Neuron (in vitro differentiated cells): ENCODE results near the gene PRKN.

Source experiments
- H2AFZ ChIP-seq: one replicate; pipeline ENCODE4 v1.6.1; 2013; ENCODE audit warnings: low read depth, mild to moderate bottlenecking, inconsistent platforms, low read length, moderate library complexity
- H3K27me3 ChIP-seq: one replicate; pipeline ENCODE4 v1.6.1; 2013; ENCODE audit warnings: low read length; ENCODE audit not compliant: insufficient read depth
- H3K36me3 ChIP-seq: one replicate; pipeline ENCODE4 v1.6.1; 2013; ENCODE audit warnings: low read length; ENCODE audit not compliant: insufficient read depth
- H3K4me1 ChIP-seq: one replicate; pipeline ENCODE4 v1.6.1; 2013; ENCODE audit warnings: low read length; ENCODE audit not compliant: insufficient read depth
- H3K4me3 ChIP-seq: 2 replicates; pipeline ENCODE4 v1.5.1; 2013; ENCODE audit warnings: mild to moderate bottlenecking, low read length, moderate library complexity
- H3K9me3 ChIP-seq: one replicate; pipeline ENCODE4 v1.6.1; 2013; ENCODE audit warnings: low read length

The PRKN gene

GRCh38 chr6:161481786-161482516 lies 1245.6 kb downstream of the PRKN start:
- H3K4me1 ChIP-seq = peaks cover 12% of the 10 kb centered on the region
- H3K4me3 ChIP-seq = no peak overlapping the region
- no peaks in the 10 kb centered on the region for H3K27me3 ChIP-seq
- H3K9me3 ChIP-seq = no peaks in the 10 kb centered on the region
- H2AFZ ChIP-seq = no peak overlapping the region
- no peaks in the 10 kb centered on the region for H3K36me3 ChIP-seq

GRCh38 chr6:161480421-161481155 lies 1247.0 kb downstream of the PRKN start:
- H3K36me3 ChIP-seq = no peaks in the 10 kb centered on the region
- H3K4me3 ChIP-seq = no peak overlapping the region
- no peak overlapping the region for H2AFZ ChIP-seq
- H3K27me3 ChIP-seq = no peaks in the 10 kb centered on the region
- H3K9me3 ChIP-seq = no peaks in the 10 kb centered on the region
- peaks cover 12% of the 10 kb centered on the region for H3K4me1 ChIP-seq

GRCh38 chr6:161479376-161479775 lies 1248.2 kb downstream of the PRKN start:
- Histone ChIP-seq H3K4me3 (no peak overlapping the region), H3K36me3 (no peaks in the 10 kb centered on the region), H3K4me1 (peaks cover 12% of the 10 kb centered on the region), H2AFZ (no peak overlapping the region), H3K27me3 (no peaks in the 10 kb centered on the region), H3K9me3 (no peaks in the 10 kb centered on the region)

- no peaks in the 10 kb centered on the region for H3K36me3 ChIP-seq
- H2AFZ ChIP-seq = no peak overlapping the region
- H3K9me3 ChIP-seq = no peaks in the 10 kb centered on the region
- no peaks in the 10 kb centered on the region for H3K27me3 ChIP-seq
- peaks cover 10% of the 10 kb centered on the region for H3K4me1 ChIP-seq
- no peak overlapping the region for H3K4me3 ChIP-seq
Observed at GRCh38 chr6:161477876-161478425, 1249.6 kb downstream of the PRKN start.

GRCh38 chr6:161476711-161477110 lies 1250.9 kb downstream of the PRKN start:
- Histone ChIP-seq H3K9me3 (no peaks in the 10 kb centered on the region), H3K27me3 (no peaks in the 10 kb centered on the region), H2AFZ (no peak overlapping the region), H3K4me1 (peaks cover 2% of the 10 kb centered on the region), H3K36me3 (no peaks in the 10 kb centered on the region), H3K4me3 (no peak overlapping the region)

GRCh38 chr6:161465403-161465802 lies 1262.2 kb downstream of the PRKN start:
- Histone ChIP-seq H3K36me3 (no peaks in the 10 kb centered on the region), H3K4me3 (no peak overlapping the region), H3K9me3 (no peaks in the 10 kb centered on the region), H3K4me1 (no peaks in the 10 kb centered on the region), H3K27me3 (no peaks in the 10 kb centered on the region), H2AFZ (no peak overlapping the region)

GRCh38 chr6:161463071-161463470 lies 1264.5 kb downstream of the PRKN start:
- no peak overlapping the region for H3K4me3 ChIP-seq
- H3K4me1 ChIP-seq = no peaks in the 10 kb centered on the region
- no peak overlapping the region for H2AFZ ChIP-seq
- H3K36me3 ChIP-seq = no peaks in the 10 kb centered on the region
- H3K9me3 ChIP-seq = no peaks in the 10 kb centered on the region
- no peaks in the 10 kb centered on the region for H3K27me3 ChIP-seq

- Histone ChIP-seq H3K4me3 (no peak overlapping the region), H2AFZ (no peak overlapping the region), H3K27me3 (no peaks in the 10 kb centered on the region), H3K9me3 (no peaks in the 10 kb centered on the region), H3K4me1 (no peaks in the 10 kb centered on the region), H3K36me3 (no peaks in the 10 kb centered on the region)
Observed at GRCh38 chr6:161462148-161462547, 1265.4 kb downstream of the PRKN start.

GRCh38 chr6:161459008-161459615 lies 1268.5 kb downstream of the PRKN start:
- Histone ChIP-seq H3K27me3 (no peaks in the 10 kb centered on the region), H3K4me3 (no peak overlapping the region), H2AFZ (no peak overlapping the region), H3K4me1 (no peaks in the 10 kb centered on the region), H3K36me3 (no peaks in the 10 kb centered on the region), H3K9me3 (no peaks in the 10 kb centered on the region)

GRCh38 chr6:161458201-161458951 lies 1269.2 kb downstream of the PRKN start:
- H3K36me3 ChIP-seq = no peaks in the 10 kb centered on the region
- no peaks in the 10 kb centered on the region for H3K27me3 ChIP-seq
- H3K4me1 ChIP-seq = no peaks in the 10 kb centered on the region
- H2AFZ ChIP-seq = no peak overlapping the region
- no peak overlapping the region for H3K4me3 ChIP-seq
- H3K9me3 ChIP-seq = no peaks in the 10 kb centered on the region

- Histone ChIP-seq H3K9me3 (no peaks in the 10 kb centered on the region), H3K4me3 (no peak overlapping the region), H2AFZ (no peak overlapping the region), H3K27me3 (no peaks in the 10 kb centered on the region), H3K36me3 (no peaks in the 10 kb centered on the region), H3K4me1 (no peaks in the 10 kb centered on the region)
Observed at GRCh38 chr6:161455848-161456247, 1271.7 kb downstream of the PRKN start.

- H3K4me1 ChIP-seq = no peaks in the 10 kb centered on the region
- no peak overlapping the region for H2AFZ ChIP-seq
- H3K36me3 ChIP-seq = no peaks in the 10 kb centered on the region
- H3K9me3 ChIP-seq = no peaks in the 10 kb centered on the region
- no peak overlapping the region for H3K4me3 ChIP-seq
- no peaks in the 10 kb centered on the region for H3K27me3 ChIP-seq
Observed at GRCh38 chr6:161453558-161453957, 1274.0 kb downstream of the PRKN start.
